ENCODE results near the gene CNTNAP2.

The CNTNAP2 gene

DNA sequence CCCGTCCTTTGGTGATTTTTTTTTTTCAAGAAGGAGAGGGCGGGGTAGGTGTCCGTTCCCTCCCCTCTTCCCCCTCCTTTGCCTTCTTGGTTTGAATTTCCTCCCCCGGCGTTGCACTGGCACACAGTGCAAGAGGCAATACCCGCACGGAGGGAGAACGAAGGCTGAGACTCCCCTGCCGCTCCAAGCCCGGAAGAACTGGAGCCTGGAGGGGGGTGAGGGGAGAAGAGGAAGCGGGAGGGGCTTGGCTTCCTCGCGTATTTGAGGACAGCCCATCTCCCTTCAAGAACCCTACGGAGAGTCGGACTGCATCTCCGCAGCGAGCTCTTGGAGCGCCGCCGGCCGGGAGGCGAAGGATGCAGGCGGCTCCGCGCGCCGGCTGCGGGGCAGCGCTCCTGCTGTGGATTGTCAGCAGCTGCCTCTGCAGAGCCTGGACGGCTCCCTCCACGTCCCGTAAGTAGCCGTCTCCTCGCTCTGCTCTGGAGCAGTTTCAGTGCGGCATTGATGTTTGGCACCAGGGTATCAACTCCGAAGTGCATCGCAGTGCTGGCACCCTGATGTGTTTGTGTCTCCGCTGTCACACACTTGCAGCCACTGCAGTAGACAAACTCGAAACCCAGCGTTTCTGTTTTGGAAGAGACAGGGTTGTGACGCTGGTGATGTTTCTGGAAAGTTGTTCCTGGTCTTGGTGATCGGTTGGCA, at the start of gene CNTNAP2:
TSS of gene CNTNAP2 (plus strand) at position 281 of the 702 bp plus-strand sequence. CDS start at position 357, 76 bp downstream.
- DNase-seq = peak; percentile 5

DNA sequence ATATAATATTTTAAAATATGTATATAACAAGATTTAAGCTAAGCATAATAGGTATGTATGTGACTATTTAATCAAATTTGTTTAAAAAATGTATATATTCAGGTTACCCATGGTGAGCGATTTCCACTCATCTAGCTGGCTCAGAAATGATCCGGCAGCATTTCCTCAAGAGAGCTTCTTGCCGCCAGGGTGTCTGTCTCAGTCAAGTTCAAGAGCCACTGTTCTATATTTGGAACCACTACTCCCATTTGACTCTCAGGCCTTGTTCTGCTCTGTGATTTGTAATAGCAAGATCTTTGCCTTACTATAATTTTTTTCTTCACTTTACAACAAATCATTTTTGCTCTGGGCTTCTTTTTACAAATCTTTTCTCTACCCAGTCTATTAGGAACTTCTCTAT, 48.7 kb upstream of the CNTNAP2 start:
- no peak for DNase-seq

DNA sequence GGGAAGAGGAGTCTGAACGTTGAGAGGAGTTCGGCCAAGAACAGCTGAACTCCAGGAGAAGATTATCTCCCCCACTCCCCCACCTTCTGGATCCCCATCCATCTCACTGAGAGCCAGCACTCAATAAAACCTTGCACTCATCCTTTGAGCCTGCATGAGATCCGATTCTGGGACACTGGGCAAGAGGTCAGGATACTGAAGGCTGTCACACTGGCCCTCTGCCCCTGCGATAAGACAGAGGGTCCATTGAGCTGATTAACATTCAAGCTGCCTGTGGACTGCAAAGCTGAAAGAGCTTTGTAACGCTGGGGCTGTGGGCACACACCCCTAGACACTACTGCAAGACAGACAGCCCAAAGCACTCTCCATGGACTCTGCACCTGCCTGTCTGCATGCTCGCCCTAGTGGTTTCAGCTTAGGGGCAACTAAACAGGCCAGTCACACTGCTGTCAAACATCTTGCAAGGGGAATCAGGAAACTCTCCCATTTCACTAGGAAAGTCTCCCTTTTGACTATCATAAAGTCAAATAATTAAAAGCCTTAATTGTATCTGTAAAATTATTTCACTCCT, 42.3 kb upstream of the CNTNAP2 start:
- DNase-seq = no peak

DNA sequence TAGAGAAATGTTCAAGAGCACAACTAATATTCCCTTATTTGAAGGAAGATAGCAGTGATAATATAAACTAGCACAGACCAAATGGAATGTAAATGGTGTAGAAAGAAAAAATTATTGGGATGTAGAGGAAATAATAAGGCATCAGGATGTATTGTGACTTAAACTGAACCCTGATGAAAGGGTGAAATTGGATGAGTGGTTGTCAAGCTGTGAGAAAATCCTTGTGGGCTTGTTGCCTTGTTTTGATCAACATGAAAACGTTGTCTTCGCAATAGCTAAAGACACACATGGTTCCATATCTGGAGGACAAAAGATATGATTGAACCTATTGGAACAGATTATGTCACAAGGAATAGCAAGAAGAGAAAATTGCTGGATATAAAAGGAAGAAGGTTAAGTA, 40.3 kb upstream of the CNTNAP2 start:
- DNase-seq = no peak

DNA sequence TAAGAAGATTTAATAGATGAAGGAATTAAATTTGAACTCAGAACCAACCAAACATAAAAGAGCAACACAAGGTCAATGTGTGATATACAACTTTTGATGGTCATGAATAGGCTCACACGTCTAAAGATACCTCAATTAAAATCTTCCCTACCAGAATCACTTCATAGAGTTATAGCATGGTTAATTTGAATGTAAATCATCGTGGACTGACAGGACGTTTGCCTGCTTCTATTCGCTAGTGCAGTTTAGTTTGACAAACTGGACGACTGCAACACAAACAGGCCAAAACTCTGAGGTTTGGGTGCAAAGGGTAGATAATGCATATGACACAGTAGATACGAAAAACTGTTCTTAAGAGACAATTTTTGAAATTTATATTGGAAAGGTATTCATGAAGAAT, 32.5 kb upstream of the CNTNAP2 start:
- DNase-seq = no peak

DNA sequence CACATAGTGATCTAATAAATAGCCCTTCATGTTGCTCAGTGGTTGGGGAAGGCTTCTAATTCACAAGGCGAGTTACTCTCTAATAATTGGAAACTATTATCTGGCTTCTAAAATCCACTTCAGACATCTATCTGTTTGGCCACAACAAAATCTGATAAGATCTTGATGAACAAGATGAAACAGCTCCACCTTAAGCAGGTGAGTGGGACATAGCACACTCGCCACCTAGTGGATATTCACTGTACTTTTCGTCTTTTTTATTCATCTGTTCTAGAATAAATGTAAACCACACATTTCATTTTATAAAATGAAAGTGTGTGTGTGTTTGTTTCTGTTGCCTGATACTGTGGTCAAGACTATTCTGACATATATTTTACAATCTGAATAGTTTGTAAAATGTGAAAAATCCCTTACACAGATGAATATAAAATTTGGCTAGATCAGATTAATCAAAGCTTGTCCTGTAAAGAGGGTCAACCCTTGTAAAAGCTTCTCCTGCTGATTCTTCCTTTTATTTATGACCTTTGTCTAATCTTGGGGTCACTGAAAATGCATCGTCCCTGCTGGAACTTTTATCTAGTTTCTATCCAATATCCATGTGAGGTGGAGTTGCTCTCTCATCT, 26.5 kb upstream of the CNTNAP2 start:
- DNase-seq = peak; percentile 47

DNA sequence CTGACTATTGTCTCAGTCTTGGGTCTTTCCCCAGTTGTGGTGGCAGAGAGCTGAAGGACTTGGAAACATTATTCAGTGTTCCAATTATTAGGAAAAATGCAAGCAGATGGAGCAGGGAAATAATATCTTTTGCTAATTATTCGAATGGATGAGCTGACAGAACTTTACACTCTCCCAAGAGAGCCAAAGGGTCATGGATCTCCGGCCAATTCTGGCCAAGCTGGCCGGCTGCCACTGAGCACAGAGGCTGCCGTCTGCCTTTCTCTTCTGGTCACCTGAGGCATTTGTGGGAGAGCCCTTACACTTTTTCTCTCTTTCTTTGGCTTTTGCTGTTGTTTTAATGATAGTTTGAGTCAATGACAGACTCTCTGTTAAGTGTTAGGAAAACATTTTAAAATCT, 22.2 kb upstream of the CNTNAP2 start:
- no peak for DNase-seq

DNA sequence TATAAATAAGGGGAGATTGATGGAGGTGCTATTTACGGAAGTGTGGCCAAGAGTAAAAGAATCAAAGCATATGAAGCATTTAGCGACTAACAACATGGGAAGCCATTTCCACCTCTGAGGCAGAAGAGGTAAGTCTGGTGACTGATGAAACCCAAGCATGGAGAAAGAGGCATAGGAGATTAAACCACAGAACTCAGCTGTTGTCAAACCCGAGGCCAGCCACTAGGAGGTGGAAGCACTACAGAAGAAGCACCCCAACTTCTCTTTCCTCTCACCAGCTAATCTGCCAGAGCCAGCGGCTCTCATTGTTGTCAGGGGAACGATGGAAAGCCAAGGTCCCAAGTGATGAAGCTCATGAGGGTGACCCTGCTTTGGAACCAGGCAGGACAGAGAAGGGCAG, 19.6 kb upstream of the CNTNAP2 start:
- DNase-seq = no peak

DNA sequence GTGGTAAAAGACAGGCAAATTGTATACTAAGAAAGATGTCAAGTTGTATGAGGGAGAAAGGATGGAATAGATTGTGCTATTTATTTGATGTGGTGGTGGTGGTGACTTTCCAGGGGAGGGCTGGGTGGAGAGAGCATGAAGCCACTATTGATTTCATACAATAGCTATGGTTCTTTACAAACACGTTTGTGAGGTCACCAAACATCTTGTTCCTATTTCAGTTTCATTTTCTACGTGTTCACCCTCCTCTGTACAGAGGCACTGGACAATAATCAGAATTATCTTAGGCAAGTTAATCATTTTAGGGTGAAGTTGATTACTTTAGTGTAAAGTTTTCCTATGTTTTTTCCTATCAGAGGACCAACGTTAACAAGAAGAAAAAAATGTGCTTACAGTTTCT, 10.3 kb upstream of the CNTNAP2 start:
- no peak for DNase-seq

DNA sequence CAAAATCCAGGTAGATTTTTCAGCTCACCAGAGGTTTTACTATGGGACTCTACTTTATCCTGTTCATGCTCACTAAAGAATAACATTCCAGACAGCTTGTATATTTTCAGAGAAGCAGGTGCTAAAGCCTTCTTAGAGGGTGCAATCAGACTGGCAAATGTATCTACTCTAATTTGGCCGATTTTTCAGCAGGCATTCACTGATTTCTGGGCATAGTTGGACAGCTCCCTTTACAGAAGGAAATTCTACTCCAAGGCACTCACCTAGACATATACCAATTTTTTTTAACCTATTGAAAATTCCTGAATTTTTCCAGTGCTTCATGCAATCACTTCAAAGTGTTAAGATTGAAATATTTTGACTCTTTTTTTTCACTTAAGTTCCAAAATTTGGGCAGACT, 3.8 kb upstream of the CNTNAP2 start:
- no peak for DNase-seq

DNA sequence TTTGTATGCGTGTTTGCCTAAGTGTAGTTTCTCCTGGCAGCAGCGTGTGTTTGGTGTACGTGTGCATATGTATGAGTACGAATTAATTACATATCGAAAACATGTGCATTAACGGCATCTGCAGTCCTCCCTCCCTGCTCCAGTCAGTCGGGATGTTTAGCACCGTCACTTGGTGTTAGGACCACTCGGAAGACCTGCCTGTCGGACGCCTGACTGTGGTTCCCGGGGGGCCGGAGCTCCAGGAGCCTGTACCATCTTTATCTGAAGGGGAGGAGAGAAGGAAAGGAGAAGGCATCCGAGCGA, 1.1 kb upstream of the CNTNAP2 start:
- DNase-seq = peak; percentile 33

DNA sequence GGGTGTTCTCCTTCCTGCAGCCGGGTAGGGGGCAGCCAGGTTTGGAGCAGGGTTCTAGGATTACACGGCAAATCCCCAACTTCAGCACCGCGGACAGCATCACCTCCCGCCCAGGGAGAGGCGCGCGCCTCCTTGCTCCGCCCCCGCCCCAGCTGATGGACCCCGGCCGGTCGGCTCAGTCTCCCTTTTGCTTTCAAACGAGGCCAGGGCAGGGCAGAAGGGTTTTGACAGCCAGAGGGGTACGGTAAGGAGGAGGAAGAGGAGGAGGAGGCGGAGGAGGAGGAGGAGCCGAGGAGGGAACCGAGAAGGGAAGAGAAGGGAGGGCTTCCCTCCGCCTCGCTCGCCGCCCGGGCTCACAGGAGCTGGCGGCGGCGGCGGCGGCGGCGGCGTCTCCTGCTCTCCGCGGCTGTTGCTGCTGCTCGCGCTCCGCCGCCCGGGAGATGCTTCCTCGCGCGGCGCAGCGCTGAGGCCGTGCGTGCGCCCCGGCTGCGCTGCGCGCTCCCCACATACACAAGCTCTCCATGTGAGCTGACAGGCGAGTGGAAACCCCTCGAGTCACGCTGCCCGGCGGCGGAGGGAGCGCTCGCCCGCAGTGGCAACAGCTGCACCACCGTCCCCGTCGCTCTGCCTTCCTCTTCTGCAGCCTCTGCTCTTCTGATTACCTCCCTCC, 615 bp upstream of the CNTNAP2 start:
- DNase-seq = no peak

DNA sequence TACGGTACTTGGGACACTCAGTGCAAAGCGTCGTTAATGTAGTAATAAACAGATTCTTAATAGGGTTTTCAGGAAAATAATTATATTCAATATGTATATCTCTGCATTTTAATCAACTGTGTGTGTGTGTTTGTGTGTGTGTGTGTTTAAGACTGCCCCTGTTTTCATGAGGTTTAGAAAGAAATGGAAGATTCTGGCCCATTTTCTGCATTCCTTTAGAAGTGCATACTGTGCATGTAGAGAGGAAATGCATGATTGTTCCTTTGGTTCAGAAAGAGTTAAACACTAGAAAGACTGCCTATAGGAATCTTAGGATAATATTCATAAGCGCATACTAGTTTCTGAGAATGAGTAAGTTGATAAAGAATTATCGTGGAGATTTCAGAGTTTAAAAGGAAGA, 975 bp downstream of the CNTNAP2 start:
- no peak for DNase-seq

DNA sequence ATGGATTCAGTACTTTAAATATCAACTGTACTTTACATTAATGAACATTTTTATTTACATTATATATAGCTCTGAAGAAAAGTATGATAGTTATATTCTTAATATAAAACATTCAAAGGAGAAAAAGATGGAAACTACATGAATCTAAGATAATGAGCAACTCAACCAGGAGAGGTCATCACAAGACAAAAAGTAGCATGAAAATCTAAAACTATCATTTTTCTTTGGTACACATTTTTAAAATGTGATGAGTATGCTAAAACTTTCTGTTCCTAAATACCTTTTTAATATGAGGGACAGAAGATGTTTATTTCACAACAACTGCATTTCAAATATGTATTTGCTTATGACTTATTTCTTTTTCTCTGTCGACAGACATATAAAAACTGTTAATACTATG, 2.4 kb downstream of the CNTNAP2 start:
- no peak for DNase-seq

DNA sequence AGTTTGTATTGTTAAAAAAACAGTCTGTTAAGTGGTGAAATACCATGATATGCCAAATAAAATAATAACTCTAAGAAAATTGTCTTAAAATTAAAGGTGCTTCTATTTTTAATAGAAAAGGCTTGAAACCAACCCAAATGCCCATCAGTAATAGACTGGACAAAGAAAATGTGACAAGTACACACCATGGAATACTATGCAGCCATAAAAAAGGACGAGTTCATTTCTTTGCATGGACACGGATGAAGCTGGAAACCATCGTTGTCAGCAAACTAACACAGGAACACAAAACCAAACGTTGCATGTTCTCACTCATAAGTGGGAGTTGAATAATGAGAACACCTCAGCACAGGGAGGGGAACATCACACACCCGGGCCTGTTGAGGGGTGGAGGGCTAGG, 7.1 kb downstream of the CNTNAP2 start:
- no peak for DNase-seq

DNA sequence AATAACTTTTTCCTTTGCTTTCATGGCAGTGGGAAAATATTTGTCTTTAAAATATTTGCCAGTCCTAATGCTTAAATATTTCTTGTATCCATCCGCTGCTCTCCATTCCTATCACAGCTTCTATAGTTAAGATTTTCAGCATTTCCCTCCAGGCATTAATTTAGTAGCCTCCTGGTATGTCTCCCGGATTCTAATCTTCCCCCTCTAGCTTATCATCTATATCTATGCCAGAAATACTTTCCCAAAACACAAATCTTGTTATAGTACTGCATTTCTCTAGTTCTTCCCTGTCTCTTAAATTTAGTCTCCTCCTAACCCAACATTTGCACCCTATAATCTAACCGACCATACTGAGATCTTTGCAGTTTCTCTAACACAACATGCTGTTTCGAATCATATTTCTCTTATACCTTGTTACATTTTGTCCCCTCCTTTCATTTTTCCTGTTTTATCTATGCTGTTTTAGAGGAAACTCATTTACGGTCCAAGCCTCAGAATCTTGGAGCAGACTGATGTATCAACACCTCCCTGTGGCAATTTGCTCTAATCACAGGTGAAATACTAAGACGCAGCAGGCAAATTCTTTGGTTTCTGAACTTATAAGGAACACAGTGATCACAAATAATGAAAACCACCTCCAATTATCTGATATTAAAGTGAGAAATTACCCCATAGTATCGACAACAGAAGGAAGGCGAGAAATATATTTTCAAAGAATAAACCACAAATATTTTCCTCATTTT, 10.3 kb downstream of the CNTNAP2 start:
- no peak for DNase-seq

DNA sequence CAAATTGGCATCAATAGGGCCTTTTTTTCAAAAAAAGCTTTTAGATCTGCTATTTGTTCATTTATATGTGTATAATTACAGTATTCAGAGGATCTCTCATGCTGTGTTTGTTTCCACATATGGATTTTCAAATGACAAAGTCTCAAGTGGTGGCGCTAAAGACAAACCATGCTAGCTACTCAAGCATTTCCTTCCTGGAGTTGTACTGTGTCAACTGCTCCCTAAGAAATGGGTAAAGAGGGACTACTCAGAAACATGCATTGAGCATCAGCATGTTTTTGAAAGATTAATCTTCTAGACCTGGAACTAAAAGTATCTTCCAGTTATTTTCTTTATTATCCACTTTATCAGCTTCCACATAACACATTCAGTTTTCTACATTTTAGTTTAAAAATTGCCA, 12.7 kb downstream of the CNTNAP2 start:
- no peak for DNase-seq

DNA sequence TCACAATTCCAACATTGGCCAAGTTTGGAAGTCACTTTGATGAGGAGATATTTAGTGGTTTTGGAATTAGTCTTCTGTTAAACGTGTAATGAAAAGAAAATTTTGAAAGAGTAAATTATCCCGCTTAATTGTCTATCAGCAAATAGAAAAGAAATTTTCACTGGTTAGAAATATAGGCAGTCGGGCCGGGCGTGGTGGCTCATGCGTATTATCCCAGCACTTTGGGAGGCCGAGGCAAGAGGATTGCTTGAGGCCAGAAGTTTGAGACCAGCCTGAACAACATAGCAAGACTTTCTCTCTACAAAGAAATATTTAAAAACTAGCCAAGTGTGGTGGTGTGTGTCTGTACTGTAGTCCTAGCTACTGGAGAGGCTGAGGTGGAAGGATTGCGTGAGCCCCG, 13.4 kb downstream of the CNTNAP2 start:
- DNase-seq = no peak

DNA sequence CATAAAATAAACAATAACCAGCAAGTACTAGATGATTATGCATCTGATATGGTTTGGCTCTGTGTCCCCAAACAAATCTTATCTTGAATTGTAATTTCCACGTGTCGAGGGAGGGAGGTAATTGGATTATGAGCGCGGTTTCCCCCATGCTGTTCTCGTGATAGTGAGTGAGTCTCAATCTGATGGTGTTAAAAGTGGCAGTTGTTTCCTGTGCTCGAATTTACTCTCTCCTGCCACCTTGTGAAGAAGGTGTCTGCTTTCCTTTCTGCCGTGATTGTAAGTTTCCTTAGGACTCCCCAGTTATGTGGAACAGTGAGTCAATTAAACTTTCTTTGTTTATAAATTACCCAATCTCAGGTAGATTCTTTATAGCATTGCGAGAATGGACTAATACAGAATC, 15.1 kb downstream of the CNTNAP2 start:
- no peak for DNase-seq

DNA sequence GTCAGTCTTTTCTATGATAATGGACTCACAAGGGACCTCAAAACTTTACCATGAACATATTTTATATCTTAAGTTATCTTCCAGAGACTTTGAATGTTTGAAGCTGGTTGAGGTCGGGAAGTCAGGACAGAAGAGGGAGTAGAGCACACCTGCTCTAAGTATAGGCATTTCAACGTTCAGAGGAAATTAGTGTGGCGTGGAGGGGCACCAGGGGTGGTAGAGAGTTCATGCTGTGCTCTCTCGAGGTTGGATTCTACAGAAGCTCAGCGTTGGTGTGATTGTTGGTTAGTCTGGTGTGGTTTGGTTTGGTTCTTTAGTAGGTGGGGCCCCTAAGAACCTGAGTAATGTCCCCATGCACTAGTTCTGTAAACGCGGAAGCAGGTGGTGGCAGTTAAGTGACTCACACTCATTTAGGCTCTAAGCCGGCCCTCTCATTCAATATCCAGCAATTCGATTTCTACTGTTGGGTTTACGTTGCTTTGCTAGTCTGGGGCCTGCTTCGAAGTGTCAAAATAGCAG, 19.8 kb downstream of the CNTNAP2 start:
- peak; percentile 38 for DNase-seq

DNA sequence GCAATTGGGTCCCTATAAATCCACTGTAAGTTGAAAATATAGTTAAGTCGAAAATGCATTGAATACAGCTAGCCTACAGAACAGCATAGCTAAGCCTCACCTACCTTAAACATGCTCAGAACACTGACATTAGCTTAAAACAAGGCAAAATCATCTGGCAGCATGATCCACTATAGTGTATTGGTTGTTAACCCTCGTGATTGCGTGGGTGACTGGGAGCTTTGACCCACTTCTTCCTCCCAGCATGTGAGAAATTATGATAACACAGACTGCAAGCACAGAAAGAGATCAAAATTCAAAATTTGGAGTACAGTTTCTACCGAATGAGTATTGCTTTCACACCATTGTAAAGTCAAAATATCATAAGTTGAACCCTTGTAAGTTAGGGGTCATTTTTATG, 22.3 kb downstream of the CNTNAP2 start:
- DNase-seq = no peak

DNA sequence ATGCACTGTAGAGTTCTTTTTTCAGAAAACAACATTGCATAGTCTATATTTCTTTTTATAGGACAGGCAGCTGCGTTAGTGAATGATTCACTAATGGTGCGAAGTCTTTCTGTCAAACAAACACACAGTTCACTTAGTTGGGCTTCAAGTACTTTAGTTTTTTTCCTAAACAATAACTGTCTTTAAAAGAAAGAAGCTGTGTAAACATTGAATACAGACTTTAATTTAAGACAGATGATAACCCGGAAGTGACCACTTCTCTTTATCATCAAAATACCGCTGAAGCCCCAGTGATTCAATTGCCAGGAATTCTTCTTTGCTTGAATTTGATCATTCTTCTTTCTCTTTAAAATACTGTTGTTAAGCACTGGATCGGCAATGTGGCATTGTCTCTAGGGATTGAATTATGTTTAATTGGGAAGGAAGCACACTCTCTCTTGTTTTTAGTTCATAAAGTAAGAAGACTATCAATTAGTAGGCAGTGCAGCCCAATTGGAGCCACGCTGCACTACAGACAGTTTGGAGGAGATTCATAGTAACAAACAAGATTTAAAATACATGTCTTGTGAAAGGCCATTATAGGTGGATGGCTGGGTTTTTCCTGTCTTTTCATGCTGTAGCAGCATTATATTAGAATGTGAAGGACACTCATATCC, 30.4 kb downstream of the CNTNAP2 start:
- DNase-seq = no peak

DNA sequence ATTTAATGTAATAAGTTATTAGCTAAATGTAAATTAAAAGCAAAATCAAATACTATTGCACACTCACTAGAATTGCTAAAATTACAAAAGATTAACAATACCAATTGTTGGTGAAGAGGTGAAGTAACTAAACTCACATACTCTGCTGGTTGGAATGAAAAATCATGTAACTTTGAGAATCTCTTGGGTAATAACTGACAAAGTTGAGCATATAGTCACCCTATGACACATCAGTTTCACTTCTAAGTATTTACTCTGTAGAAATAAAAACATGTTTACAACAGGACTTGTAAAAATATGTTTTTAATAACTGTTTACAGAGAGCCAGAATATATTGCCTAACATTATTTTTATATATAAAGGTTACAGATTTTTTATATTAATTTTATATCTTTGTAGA, 33.6 kb downstream of the CNTNAP2 start:
- DNase-seq = no peak
